Heart left ventricle (tissue), 13 donors: ENCODE results near the gene XYLT1.

Source experiments
- POLR2A ChIP-seq, 2 donors: fragments of 450-650 bp; IDR thresholded peaks; one replicate each; pipeline ENCODE4 v1.6.1; 2017; ENCODE audit warnings: antibody characterized with exemption in 2 of 2, mild to moderate bottlenecking in 2 of 2, moderate library complexity in 2 of 2
- TF ChIP-seq, protein P1 (sequence below), 12 donors: fragments of 200-600 bp; sonication (generic) in 4 of 12; IDR thresholded peaks; one replicate each; pipeline versions ENCODE4 v1.5.0 to v1.8.0; 2018 to 2022; ENCODE audit warnings: antibody characterized with exemption in 12 of 12, mild to moderate bottlenecking in 5 of 12
- donor health status: ischemic (EF 13 %, LVEDD 7.1; RV severe dilation, severe dysfunction).
- donor health status: DM: no; HTN: yes; CAD: no.
- donor health status: DM: no; HTN: no; CAD: no.
- donor health status: ischemic (EF 25% LVEDD 6.9; RV normal size, moderate dysfunction).
- donor health status: ischemic (EF 25% LVEDD 5.7; RV mildly dilated, moderate dysfunction).
- donor health status: ischemic (EF 35%, LVEDD 5.7; RV mildly dilated, moderate dysfunction).
- donor health status: nonischemic (EF 11% LVEDD 7.7; RV severe dilation, severe dysfunction).
- donor health status: DM: yes; HTN: yes; CAD: no.
- donor health status: PGD.
- donor health status: ischemic (EF 29% LVEDD 5.4; RV normal size, mild dysfunction).
- donor health status: nonischemic (EF 23%, LVEDD 6.1; RV moderate dilation, normal function).

- TF ChIP-seq POLR2A (IDR thresholded peaks at IDR 0.05): no peak
- TF ChIP-seq, protein P1, sequence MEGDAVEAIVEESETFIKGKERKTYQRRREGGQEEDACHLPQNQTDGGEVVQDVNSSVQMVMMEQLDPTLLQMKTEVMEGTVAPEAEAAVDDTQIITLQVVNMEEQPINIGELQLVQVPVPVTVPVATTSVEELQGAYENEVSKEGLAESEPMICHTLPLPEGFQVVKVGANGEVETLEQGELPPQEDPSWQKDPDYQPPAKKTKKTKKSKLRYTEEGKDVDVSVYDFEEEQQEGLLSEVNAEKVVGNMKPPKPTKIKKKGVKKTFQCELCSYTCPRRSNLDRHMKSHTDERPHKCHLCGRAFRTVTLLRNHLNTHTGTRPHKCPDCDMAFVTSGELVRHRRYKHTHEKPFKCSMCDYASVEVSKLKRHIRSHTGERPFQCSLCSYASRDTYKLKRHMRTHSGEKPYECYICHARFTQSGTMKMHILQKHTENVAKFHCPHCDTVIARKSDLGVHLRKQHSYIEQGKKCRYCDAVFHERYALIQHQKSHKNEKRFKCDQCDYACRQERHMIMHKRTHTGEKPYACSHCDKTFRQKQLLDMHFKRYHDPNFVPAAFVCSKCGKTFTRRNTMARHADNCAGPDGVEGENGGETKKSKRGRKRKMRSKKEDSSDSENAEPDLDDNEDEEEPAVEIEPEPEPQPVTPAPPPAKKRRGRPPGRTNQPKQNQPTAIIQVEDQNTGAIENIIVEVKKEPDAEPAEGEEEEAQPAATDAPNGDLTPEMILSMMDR (IDR thresholded peaks at IDR 0.05): no peak
Measured at GRCh38 chr16:17329391-17329790, 141.4 kb downstream of the XYLT1 start.
